Tibial nerve (tissue), 4 donors: ENCODE data around the gene PIK3CD.

ENCODE experiments used
- EP300 ChIP-seq, 2 donors: sonication (generic); formaldehyde crosslinking; IDR thresholded peaks; one replicate each; pipeline ENCODE4 v1.6.1; 2017; ENCODE audit warnings: antibody characterized with exemption in 2 of 2, mild to moderate bottlenecking in 1 of 2
- TF ChIP-seq, protein P1 (sequence below), 5 experiments: fragments of 200-600 bp in 3 of 5; fragments of 450-650 bp in 2 of 5; sonication (generic) in 3 of 5; IDR thresholded peaks; one replicate each; pipeline ENCODE4 v1.5.1; 2016 to 2019; ENCODE audit warnings: antibody characterized with exemption in 5 of 5, mild to moderate bottlenecking in 3 of 5, moderate library complexity in 2 of 5

DNA sequence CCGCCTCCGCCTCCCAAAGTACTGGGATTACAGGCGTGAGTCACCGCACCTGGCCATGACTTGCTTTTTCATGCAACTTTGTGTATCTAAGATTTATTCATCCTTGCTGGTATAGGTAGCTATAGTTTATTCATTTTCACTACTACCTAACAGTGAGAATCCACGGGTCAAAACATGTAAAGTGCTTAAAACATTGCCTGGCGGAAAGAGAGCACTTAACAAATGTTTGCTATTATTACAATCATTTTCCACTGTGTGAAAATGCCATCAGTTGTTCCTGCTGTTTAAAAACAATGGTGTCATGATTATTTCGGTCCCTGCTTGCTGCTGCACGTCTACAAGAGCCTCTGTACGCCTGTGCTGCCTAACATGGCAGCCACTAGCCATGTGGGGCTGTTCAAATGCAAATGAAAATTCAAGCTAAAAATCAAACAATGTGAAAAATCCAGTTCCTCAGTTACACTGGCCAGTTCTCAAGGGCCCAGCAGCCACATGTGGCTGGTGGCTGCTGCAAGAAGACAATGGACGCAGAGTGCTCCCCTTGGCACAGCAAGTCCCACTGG lies 107.1 kb downstream of the PIK3CD start:
- TF ChIP-seq, protein P1, sequence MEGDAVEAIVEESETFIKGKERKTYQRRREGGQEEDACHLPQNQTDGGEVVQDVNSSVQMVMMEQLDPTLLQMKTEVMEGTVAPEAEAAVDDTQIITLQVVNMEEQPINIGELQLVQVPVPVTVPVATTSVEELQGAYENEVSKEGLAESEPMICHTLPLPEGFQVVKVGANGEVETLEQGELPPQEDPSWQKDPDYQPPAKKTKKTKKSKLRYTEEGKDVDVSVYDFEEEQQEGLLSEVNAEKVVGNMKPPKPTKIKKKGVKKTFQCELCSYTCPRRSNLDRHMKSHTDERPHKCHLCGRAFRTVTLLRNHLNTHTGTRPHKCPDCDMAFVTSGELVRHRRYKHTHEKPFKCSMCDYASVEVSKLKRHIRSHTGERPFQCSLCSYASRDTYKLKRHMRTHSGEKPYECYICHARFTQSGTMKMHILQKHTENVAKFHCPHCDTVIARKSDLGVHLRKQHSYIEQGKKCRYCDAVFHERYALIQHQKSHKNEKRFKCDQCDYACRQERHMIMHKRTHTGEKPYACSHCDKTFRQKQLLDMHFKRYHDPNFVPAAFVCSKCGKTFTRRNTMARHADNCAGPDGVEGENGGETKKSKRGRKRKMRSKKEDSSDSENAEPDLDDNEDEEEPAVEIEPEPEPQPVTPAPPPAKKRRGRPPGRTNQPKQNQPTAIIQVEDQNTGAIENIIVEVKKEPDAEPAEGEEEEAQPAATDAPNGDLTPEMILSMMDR (IDR thresholded peaks at IDR 0.05), result no peak
- TF ChIP-seq EP300 (IDR thresholded peaks at IDR 0.05), result no peak
